ENCODE data around the gene CCDC192. TPM values are rescaled to one million over a fixed set of nuclear protein-coding genes. Genes with fewer than 3 reads are reported as not detected.

Gene CCDC192
- polyA plus RNA-seq, 3 donors, result not detected

DNA sequence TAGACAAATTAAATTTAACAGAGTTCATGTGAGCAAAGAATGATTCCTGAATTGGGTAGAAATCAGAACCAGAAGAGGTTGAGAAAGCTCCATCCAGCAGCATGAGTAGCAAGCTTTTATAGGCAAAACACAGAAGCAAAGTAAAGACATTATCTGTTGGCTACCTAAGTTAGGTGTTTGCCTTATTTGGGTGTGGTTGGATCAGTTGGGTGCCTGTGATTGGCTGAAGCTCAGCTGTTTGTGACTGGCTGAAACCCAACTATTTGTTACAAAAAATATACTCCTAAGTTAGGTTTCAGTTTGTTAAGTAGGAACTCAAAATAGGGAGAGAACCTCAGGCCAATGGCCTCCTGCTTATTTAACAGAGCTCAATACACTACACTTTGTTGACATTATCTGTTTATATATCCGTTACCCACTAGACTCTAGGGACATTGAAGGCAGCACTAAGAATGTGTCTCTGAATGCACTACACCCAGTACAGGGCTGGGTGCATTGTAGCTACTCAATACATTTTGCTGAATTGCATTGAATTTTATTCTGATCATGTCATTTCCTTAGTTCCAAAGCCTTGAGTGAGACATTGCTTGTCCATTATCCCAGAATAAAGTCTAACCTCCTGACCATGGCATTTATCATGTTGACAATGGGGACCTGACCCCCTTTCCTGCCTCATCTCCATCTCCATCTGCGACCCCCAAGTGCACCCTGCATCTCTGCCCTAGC lies 98.7 kb downstream of the CCDC192 start:
- no peak overlapping the region for H3K4me2 ChIP-seq (replicated peaks; ENCODE audit: extremely low read depth, low read length, poor library complexity, severe bottlenecking)
- Mint-ChIP-seq H3K27ac (no peak overlapping the region), H3K36me3 (no peaks in the 10 kb centered on the region), H3K9me3 (no peaks in the 10 kb centered on the region), H3K4me1 (no peaks in the 10 kb centered on the region), H3K4me3 (no peak overlapping the region), H3K27me3 (ENCODE audit: low read depth in 3 of 3) (no peaks in the 10 kb centered on the region)
- H3K27me3 ChIP-seq (ENCODE audit: control insufficient read depth in 2 of 2, insufficient read depth in 2 of 2, low read length in 2 of 2), result no peaks in the 10 kb centered on the region
- no peak overlapping the region for H3K9ac ChIP-seq (ENCODE audit: insufficient read depth, low read length, poor library complexity, severe bottlenecking)
- WGBS (ENCODE audit: insufficient coverage), result 100% methylated on average over 1 of the region's 2 CpGs
- intact Hi-C loops (cut with micrococcal nuclease), result no loop called here
- no peak for DNase-seq
- no peak overlapping the region for H3K4me3 ChIP-seq (replicated peaks in 1 of 3; ENCODE audit: low read depth in 2 of 3, low read length in 3 of 3)
- no peaks in the 10 kb centered on the region for H3K79me2 ChIP-seq (ENCODE audit: insufficient read depth, low read length)
- H3K36me3 ChIP-seq (replicated peaks in 1 of 2; ENCODE audit: control insufficient read depth in 1 of 2, insufficient read depth in 2 of 2, low read length in 2 of 2), result no peaks in the 10 kb centered on the region
- H3K9me3 ChIP-seq (replicated peaks in 1 of 2; ENCODE audit: control insufficient read depth in 1 of 2, insufficient read depth in 1 of 2, low read length in 2 of 2), result no peaks in the 10 kb centered on the region
- no peaks in the 10 kb centered on the region for H3K4me1 ChIP-seq (ENCODE audit: control insufficient read depth in 1 of 2, insufficient read depth in 2 of 2, low read length in 2 of 2)
- H2AFZ ChIP-seq (ENCODE audit: insufficient read depth, low read depth, low read length, poor library complexity, severe bottlenecking), result no peak overlapping the region
- H4K20me1 ChIP-seq (ENCODE audit: insufficient read depth, low read length), result no peaks in the 10 kb centered on the region
- no peak overlapping the region for H3K27ac ChIP-seq (ENCODE audit: low read depth in 1 of 2, low read length in 2 of 2)
- TF ChIP-seq, protein P1, sequence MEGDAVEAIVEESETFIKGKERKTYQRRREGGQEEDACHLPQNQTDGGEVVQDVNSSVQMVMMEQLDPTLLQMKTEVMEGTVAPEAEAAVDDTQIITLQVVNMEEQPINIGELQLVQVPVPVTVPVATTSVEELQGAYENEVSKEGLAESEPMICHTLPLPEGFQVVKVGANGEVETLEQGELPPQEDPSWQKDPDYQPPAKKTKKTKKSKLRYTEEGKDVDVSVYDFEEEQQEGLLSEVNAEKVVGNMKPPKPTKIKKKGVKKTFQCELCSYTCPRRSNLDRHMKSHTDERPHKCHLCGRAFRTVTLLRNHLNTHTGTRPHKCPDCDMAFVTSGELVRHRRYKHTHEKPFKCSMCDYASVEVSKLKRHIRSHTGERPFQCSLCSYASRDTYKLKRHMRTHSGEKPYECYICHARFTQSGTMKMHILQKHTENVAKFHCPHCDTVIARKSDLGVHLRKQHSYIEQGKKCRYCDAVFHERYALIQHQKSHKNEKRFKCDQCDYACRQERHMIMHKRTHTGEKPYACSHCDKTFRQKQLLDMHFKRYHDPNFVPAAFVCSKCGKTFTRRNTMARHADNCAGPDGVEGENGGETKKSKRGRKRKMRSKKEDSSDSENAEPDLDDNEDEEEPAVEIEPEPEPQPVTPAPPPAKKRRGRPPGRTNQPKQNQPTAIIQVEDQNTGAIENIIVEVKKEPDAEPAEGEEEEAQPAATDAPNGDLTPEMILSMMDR (IDR thresholded peaks at IDR 0.05), result no peak

DNA sequence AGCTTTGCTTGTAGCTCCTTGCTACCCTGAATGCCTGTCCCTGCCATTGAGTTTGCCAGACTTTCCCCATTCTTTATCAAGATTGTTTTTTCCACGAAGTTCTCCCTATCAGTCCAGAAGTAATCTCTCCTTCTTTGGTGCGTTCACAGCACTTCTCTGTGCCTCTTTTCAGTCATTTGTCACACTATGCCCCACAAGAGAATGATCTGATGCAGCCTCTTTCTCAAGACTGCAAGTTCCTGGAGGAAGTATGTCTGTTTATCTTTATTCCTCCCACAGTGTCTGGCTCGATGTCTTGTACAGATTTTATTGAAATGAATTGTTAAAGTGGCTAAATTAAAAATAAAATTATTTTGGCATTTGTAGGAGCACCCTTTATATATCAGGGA lies 99.3 kb downstream of the CCDC192 start:
- no CpG with 5 or more reads among the region's 3 CpGs for whole genome bisulfite sequencing (ENCODE audit: insufficient coverage)
- no peaks in the 10 kb centered on the region for H3K36me3 ChIP-seq (replicated peaks in 1 of 2; ENCODE audit: control insufficient read depth in 1 of 2, insufficient read depth in 2 of 2, low read length in 2 of 2)
- H4K20me1 ChIP-seq (ENCODE audit: insufficient read depth, low read length), result no peaks in the 10 kb centered on the region
- H2AFZ ChIP-seq (ENCODE audit: insufficient read depth, low read depth, low read length, poor library complexity, severe bottlenecking), result no peak overlapping the region
- no peak overlapping the region for H3K27ac ChIP-seq (ENCODE audit: low read depth in 1 of 2, low read length in 2 of 2)
- no peak overlapping the region for H3K4me3 Mint-ChIP-seq
- intact Hi-C loops (cut with micrococcal nuclease), result no loop called here
- no peaks in the 10 kb centered on the region for H3K4me1 ChIP-seq (ENCODE audit: control insufficient read depth in 1 of 2, insufficient read depth in 2 of 2, low read length in 2 of 2)
- H3K9ac ChIP-seq (ENCODE audit: insufficient read depth, low read length, poor library complexity, severe bottlenecking), result no peak overlapping the region
- no peak overlapping the region for H3K4me3 ChIP-seq (replicated peaks in 1 of 3; ENCODE audit: low read depth in 2 of 3, low read length in 3 of 3)
- H3K27me3 ChIP-seq (ENCODE audit: control insufficient read depth in 2 of 2, insufficient read depth in 2 of 2, low read length in 2 of 2), result no peaks in the 10 kb centered on the region
- no peaks in the 10 kb centered on the region for H3K36me3 Mint-ChIP-seq
- DNase-seq, result no peak
- no peaks in the 10 kb centered on the region for H3K9me3 ChIP-seq (replicated peaks in 1 of 2; ENCODE audit: control insufficient read depth in 1 of 2, insufficient read depth in 1 of 2, low read length in 2 of 2)
- TF ChIP-seq, protein P1 (IDR thresholded peaks at IDR 0.05), result no peak
- H3K4me1 Mint-ChIP-seq, result no peaks in the 10 kb centered on the region
- H3K9me3 Mint-ChIP-seq, result no peaks in the 10 kb centered on the region
- H3K4me2 ChIP-seq (replicated peaks; ENCODE audit: extremely low read depth, low read length, poor library complexity, severe bottlenecking), result no peak overlapping the region
- no peaks in the 10 kb centered on the region for H3K79me2 ChIP-seq (ENCODE audit: insufficient read depth, low read length)
- H3K27me3 Mint-ChIP-seq (ENCODE audit: low read depth in 3 of 3), result no peaks in the 10 kb centered on the region
- H3K27ac Mint-ChIP-seq, result no peak overlapping the region
